Activated CD8-positive, alpha-beta memory T cell treated with anti-CD3 and anti-CD28 coated beads, Interleukin-2, amount 50 U/mL, for 24 hours (primary cell): ENCODE data around the gene S100B.

Experiments used
- DNase-seq: peaks from one replicate; pipeline ENCODE4 v3.0.0-alpha.2; 2020; ENCODE audit errors: extremely low read depth

S100B gene

GRCh38 chr21:46627726-46628125 is 22.8 kb upstream of the S100B start:
- no peak for DNase-seq

- no peak for DNase-seq
Observed at GRCh38 chr21:46626975-46627501, 22.2 kb upstream of the S100B start.

GRCh38 chr21:46626536-46626935 is 21.7 kb upstream of the S100B start:
- no peak for DNase-seq

- DNase-seq: no peak
Observed at GRCh38 chr21:46625759-46626158, 20.9 kb upstream of the S100B start.

GRCh38 chr21:46624050-46624449 is 19.2 kb upstream of the S100B start:
- DNase-seq: no peak

GRCh38 chr21:46622226-46622625 is 17.3 kb upstream of the S100B start:
- no peak for DNase-seq

GRCh38 chr21:46621457-46622182 is 16.7 kb upstream of the S100B start:
- DNase-seq: no peak

- no peak for DNase-seq
Observed at GRCh38 chr21:46620846-46621245, 16.0 kb upstream of the S100B start.

- DNase-seq: no peak
Observed at GRCh38 chr21:46619846-46620245, 15.0 kb upstream of the S100B start.

- no peak for DNase-seq
Observed at GRCh38 chr21:46618738-46619379, 14.0 kb upstream of the S100B start.

- DNase-seq: no peak
Observed at GRCh38 chr21:46617267-46618051, 12.6 kb upstream of the S100B start.

GRCh38 chr21:46616656-46617055 is 11.8 kb upstream of the S100B start:
- no peak for DNase-seq

- no peak for DNase-seq
Observed at GRCh38 chr21:46616050-46616449, 11.2 kb upstream of the S100B start.

- DNase-seq: no peak
Observed at GRCh38 chr21:46613391-46613790, 8.5 kb upstream of the S100B start.

- DNase-seq: no peak
Observed at GRCh38 chr21:46610018-46610701, 5.3 kb upstream of the S100B start.

- no peak for DNase-seq
Observed at GRCh38 chr21:46608672-46609111, 3.8 kb upstream of the S100B start.

GRCh38 chr21:46607636-46608035 is 2.8 kb upstream of the S100B start:
- no peak for DNase-seq

- no peak for DNase-seq
Observed at GRCh38 chr21:46606427-46606813, 1.5 kb upstream of the S100B start.

GRCh38 chr21:46605767-46606426 is 1.0 kb upstream of the S100B start:
- no peak for DNase-seq

GRCh38 chr21:46604329-46604974 is 430 bp downstream of the S100B start:
- DNase-seq: no peak

- no peak for DNase-seq
Observed at GRCh38 chr21:46603228-46603627, 1.7 kb downstream of the S100B start.
